Activated CD8-positive, alpha-beta T cell treated with anti-CD3 and anti-CD28 coated beads, Interleukin-2, amount 10 ng/mL, durations not matched to agents 7 days and 5 days (primary cell): Measurements from ENCODE around the gene DHX34. TPM values are rescaled to one million over a fixed set of nuclear protein-coding genes. Genes with fewer than 3 reads are reported as not detected.
"Not testable (repeated sequence)": the region's sequence is repeated elsewhere in the genome, so short reads cannot be mapped to it uniquely, and the experiment has no call there.

Experiments
- ATAC-seq: fragments of 150-1000 bp; cut with Tn5 transposase; one replicate; pipeline ENCODE4 v1.10.0; 2021; ENCODE audit warnings: moderate library complexity
- CTCF ChIA-PET: fragments of 350-600 bp; sonication (Branson Sonifier 250); formaldehyde crosslinking; loops from one replicate; lab custom pipeline; 2021; ENCODE audit warnings: antibody characterized with exemption; lab: Charles Lee
- POLR2A ChIA-PET: fragments of 350-600 bp; sonication (Branson Sonifier 250); formaldehyde crosslinking; loops from one replicate; lab custom pipeline; 2021; ENCODE audit warnings: antibody characterized with exemption; lab: Charles Lee
- DNase-seq: peaks from one replicate; pipeline ENCODE4 v3.0.0-alpha.2; 2020
- H3K27ac Mint-ChIP-seq: one replicate; pipeline ENCODE4 v1.8.0; 2021; ENCODE audit warnings: mild to moderate bottlenecking, mixed read lengths
- H3K27me3 Mint-ChIP-seq: one replicate; pipeline ENCODE4 v1.8.0; 2021; ENCODE audit warnings: low read depth, mixed read lengths
- H3K36me3 Mint-ChIP-seq: one replicate; pipeline ENCODE4 v1.8.0; 2021; ENCODE audit warnings: low read depth, mixed read lengths
- H3K4me1 Mint-ChIP-seq: one replicate; pipeline ENCODE4 v1.8.0; 2021; ENCODE audit warnings: low read depth, mixed read lengths
- H3K4me3 Mint-ChIP-seq: one replicate; pipeline ENCODE4 v1.8.0; 2021; ENCODE audit warnings: mild to moderate bottlenecking, mixed read lengths
- H3K9me3 Mint-ChIP-seq: one replicate; pipeline ENCODE4 v1.8.0; 2022; ENCODE audit warnings: mixed read lengths; ENCODE audit not compliant: insufficient read depth
- total RNA-seq, 2 experiments: library from RNA; stranded (reverse); gene quantifications; one replicate each; pipeline ENCODE4 v1.2.3, GENCODE V29; 2021

DHX34 gene
- total RNA-seq, 2 experiments from 2014 or later: 12.6 to 13.1 TPM

DNA sequence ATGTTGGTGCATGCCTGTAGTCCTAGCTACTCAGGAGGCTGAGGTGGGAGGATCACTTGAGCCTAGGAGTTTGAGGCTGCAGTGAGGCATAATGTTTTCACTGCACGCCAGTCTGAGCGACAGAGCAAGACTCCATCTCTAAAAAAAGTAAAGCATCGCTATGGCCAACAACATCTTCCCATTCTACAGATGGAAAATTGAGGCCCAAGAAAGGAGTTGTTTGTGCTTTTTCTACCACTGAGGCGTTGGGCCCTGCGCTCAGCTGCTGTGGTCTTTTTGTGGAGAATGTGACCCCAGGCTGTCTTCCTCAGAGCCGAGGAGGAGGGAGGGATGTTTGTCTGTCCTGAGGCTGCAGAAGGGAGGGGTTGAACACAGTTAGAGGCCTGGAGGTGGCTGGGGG is 17.6 kb upstream of the DHX34 start:
- CTCF ChIA-PET: interaction anchor here (3.2 kb wide), 1 partner anchor 17 kb away, joined by 12 read pairs; the partner anchor contains the start of gene DHX34
- H3K27ac Mint-ChIP-seq: no peak overlapping the region
- DNase-seq (no peak), ATAC-seq (no peak)
- H3K27me3 Mint-ChIP-seq: no peaks in the 10 kb centered on the region
- POLR2A ChIA-PET: interaction anchor here (0.6 kb wide), 1 partner anchor 18 kb away, joined by 5 read pairs; the partner anchor contains the start of gene DHX34
- H3K4me1 Mint-ChIP-seq: peaks cover 9% of the 10 kb centered on the region
- H3K4me3 Mint-ChIP-seq: no peak overlapping the region
- H3K36me3 Mint-ChIP-seq: no peaks in the 10 kb centered on the region
- no peaks in the 10 kb centered on the region for H3K9me3 Mint-ChIP-seq

- H3K9me3 Mint-ChIP-seq: no peaks in the 10 kb centered on the region
- ChIA-PET POLR2A (no interaction called here), CTCF (interaction anchor here (0.7 to 3.2 kb wide), 2 partner anchors 13 to 17 kb away, joined by 3 to 12 read pairs; partner anchors contain the start of gene DHX34)
- no peak within 1 kb of the TSS for H3K27ac Mint-ChIP-seq
- ATAC-seq: no peak
- H3K36me3 Mint-ChIP-seq: no peaks in the 10 kb centered on the region
- H3K27me3 Mint-ChIP-seq: no peaks in the 10 kb centered on the region
- H3K4me3 Mint-ChIP-seq: no peak within 1 kb of the TSS
- no peak for DNase-seq
- H3K4me1 Mint-ChIP-seq: peaks cover 13% of the 10 kb centered on the region
Observed at GRCh38 chr19:47331931-47332547, 17.1 kb upstream of the DHX34 start, which contains the start of gene C5AR2. TSS of gene C5AR2 (plus strand) at chr19:47332175. CDS start at chr19:47340800, 8,625 bp downstream.

- POLR2A ChIA-PET: interaction anchor here (0.5 kb wide), 1 partner anchor 12 kb away, joined by 3 read pairs; the partner anchor contains the start of gene DHX34
- not testable (repeated sequence) for H3K4me1 Mint-ChIP-seq, H3K27me3 Mint-ChIP-seq, H3K9me3 Mint-ChIP-seq, H3K4me3 Mint-ChIP-seq, H3K36me3 Mint-ChIP-seq
- CTCF ChIA-PET: interaction anchor here (1.5 kb wide), 1 partner anchor 12 kb away, joined by 12 read pairs; the partner anchor contains the start of gene DHX34
- DNase-seq (peak; percentile 50), ATAC-seq (peak; percentile 15)
- peak overlapping the region; percentile 64 for H3K27ac Mint-ChIP-seq
Observed at GRCh38 chr19:47336765-47337718, 12.1 kb upstream of the DHX34 start.

GRCh38 chr19:47339196-47339880 is 9.8 kb upstream of the DHX34 start:
- Mint-ChIP-seq H3K36me3 (no peaks in the 10 kb centered on the region), H3K9me3 (no peaks in the 10 kb centered on the region), H3K27me3 (no peaks in the 10 kb centered on the region), H3K4me1 (peaks cover 8% of the 10 kb centered on the region), H3K4me3 (no peak overlapping the region), H3K27ac (no peak overlapping the region)
- POLR2A ChIA-PET: no interaction called here
- CTCF ChIA-PET: interaction anchor here (1.1 to 1.8 kb wide), 2 partner anchors 9 to 52 kb away, joined by 3 to 8 read pairs; partner anchors contain the start of gene DHX34
- no peak for DNase-seq
- ATAC-seq: no peak

GRCh38 chr19:47340477-47341208 is 8.5 kb upstream of the DHX34 start:
- POLR2A ChIA-PET: no interaction called here
- peaks cover 8% of the 10 kb centered on the region for H3K4me1 Mint-ChIP-seq
- DNase-seq (no peak), ATAC-seq (no peak)
- no peaks in the 10 kb centered on the region for H3K9me3 Mint-ChIP-seq
- no peaks in the 10 kb centered on the region for H3K27me3 Mint-ChIP-seq
- no peak overlapping the region for H3K4me3 Mint-ChIP-seq
- H3K27ac Mint-ChIP-seq: no peak overlapping the region
- H3K36me3 Mint-ChIP-seq: no peaks in the 10 kb centered on the region
- CTCF ChIA-PET: interaction anchor here (1.1 to 1.8 kb wide), 2 partner anchors 8 to 51 kb away, joined by 3 to 8 read pairs; partner anchors contain the start of gene DHX34

GRCh38 chr19:47341734-47342133 is 7.4 kb upstream of the DHX34 start:
- CTCF ChIA-PET: interaction anchor here (0.9 kb wide), 1 partner anchor 24 kb away, joined by 3 read pairs; no protein-coding TSS in a partner anchor

GRCh38 chr19:47343194-47343802 is 5.8 kb upstream of the DHX34 start:
- POLR2A ChIA-PET: no interaction called here
- DNase-seq: no peak
- CTCF ChIA-PET: interaction anchor here (0.7 to 1.5 kb wide), 2 partner anchors 48 to 92 kb away, joined by 3 to 6 read pairs; no protein-coding TSS in a partner anchor
- Mint-ChIP-seq H3K27ac (no peak overlapping the region), H3K36me3 (no peaks in the 10 kb centered on the region), H3K4me1 (peaks cover 1% of the 10 kb centered on the region), H3K9me3 (no peaks in the 10 kb centered on the region), H3K27me3 (no peaks in the 10 kb centered on the region), H3K4me3 (no peak overlapping the region)
- ATAC-seq: no peak

More at GRCh38 chr19:47341734-47342133, 7.4 kb upstream of the DHX34 start:
- H3K27me3 Mint-ChIP-seq: no peaks in the 10 kb centered on the region
- peaks cover 1% of the 10 kb centered on the region for H3K4me1 Mint-ChIP-seq
- no peaks in the 10 kb centered on the region for H3K36me3 Mint-ChIP-seq
- no peak overlapping the region for H3K27ac Mint-ChIP-seq
- ATAC-seq: no peak
- POLR2A ChIA-PET: no interaction called here
- DNase-seq: no peak
- no peaks in the 10 kb centered on the region for H3K9me3 Mint-ChIP-seq
- H3K4me3 Mint-ChIP-seq: no peak overlapping the region

DNA sequence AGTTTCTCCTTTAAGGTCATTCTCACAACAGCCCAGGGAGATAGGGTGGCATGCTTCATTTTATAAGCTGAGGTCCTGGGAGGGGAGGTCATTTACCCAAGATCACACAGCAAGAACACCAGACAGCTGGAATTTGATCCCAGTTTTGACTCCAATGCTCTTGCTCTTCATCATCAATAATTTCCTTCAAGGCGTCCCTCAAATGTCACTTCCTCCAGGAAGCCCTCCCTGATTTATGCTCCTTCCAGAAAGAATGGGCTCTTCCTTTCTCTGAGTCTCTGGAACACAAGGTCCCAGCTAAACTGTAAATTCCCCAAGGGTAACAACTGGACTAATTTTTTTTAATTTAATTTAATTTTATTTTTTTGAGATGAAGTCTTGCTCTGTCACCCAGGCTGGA is 4.7 kb upstream of the DHX34 start:
- ATAC-seq (no peak), DNase-seq (no peak)
- Mint-ChIP-seq H3K27me3 (no peaks in the 10 kb centered on the region), H3K4me1 (peaks cover 11% of the 10 kb centered on the region), H3K36me3 (peaks cover 5% of the 10 kb centered on the region), H3K9me3 (no peaks in the 10 kb centered on the region), H3K27ac (no peak overlapping the region), H3K4me3 (no peak overlapping the region)
- POLR2A ChIA-PET: no interaction called here
- CTCF ChIA-PET: interaction anchor here (1.5 kb wide), 1 partner anchor 47 kb away, joined by 6 read pairs; no protein-coding TSS in a partner anchor

- H3K9me3 Mint-ChIP-seq, H3K4me3 Mint-ChIP-seq, H3K36me3 Mint-ChIP-seq, H3K27me3 Mint-ChIP-seq, H3K27ac Mint-ChIP-seq, DNase-seq, ATAC-seq: not testable (repeated sequence)
- H3K4me1 Mint-ChIP-seq: peaks cover 23% of the 10 kb centered on the region
- CTCF ChIA-PET: interaction anchor here (1.0 kb wide), 1 partner anchor 14 kb away, joined by 3 read pairs; the partner anchor contains the start of gene C5AR2
- POLR2A ChIA-PET: interaction anchor here (0.7 kb wide), 1 partner anchor 46 kb away, joined by 3 read pairs; no protein-coding TSS in a partner anchor
Observed at GRCh38 chr19:47346024-47346423, 3.1 kb upstream of the DHX34 start.

GRCh38 chr19:47350630-47351029 is 1.5 kb downstream of the DHX34 start:
- ATAC-seq (no peak), DNase-seq (no peak)
- ChIA-PET POLR2A (no interaction called here), CTCF (interaction anchor here (0.9 to 2.8 kb wide), 7 partner anchors 34 to 86 kb away, joined by 3 to 15 read pairs (median 6); no protein-coding TSS in a partner anchor)
- Mint-ChIP-seq H3K9me3 (no peaks in the 10 kb centered on the region), H3K36me3 (peaks cover 24% of the 10 kb centered on the region), H3K27ac (no peak overlapping the region), H3K27me3 (no peaks in the 10 kb centered on the region), H3K4me1 (peaks cover 37% of the 10 kb centered on the region), H3K4me3 (peak overlapping the region; percentile 33)
